Sigmoid colon (tissue), 4 donors: ENCODE data around the gene HSF4.

Experiments
- CTCF ChIP-seq, 4 experiments: fragments of 450-650 bp in 3 of 4; fragments of 200-600 bp in 1 of 4; IDR thresholded peaks; one replicate each; pipeline ENCODE4 v1.5.1; 2016 to 2019; ENCODE audit warnings: antibody characterized with exemption in 4 of 4, mild to moderate bottlenecking in 3 of 4, moderate library complexity in 2 of 4
- POLR2AphosphoS5 ChIP-seq, 4 donors: sonication (generic); formaldehyde crosslinking; IDR thresholded peaks; one replicate each; pipeline ENCODE4 v1.6.1; 2017; ENCODE audit warnings: antibody characterized with exemption in 4 of 4

DNA sequence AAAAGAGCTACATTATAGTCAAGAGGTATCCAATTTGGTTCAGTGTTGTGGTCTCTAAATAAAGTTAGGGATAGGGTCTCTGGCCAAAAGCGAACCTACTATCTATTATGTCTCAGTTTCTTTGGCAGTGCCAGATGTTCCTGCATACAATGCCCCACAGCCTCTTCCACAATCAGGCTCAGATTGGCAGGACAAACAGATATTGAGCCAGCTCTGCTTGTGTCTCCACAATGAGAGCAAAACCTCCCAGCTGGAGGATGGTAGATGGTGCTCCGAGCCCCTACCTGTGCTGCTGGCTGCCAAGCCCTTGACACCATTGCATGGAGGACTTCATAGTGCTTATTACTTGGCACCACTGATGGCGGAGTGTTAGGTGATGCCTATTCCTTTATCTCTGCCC lies 35.1 kb upstream of the HSF4 start:
- TF ChIP-seq CTCF (IDR thresholded peaks at IDR 0.05) (no peak), POLR2AphosphoS5 (IDR thresholded peaks at IDR 0.05) (no peak)
